SW480 (cell line): ENCODE data around the gene CTDSP2.
"Not testable (repeated sequence)": the region's sequence is repeated elsewhere in the genome, so short reads cannot be mapped to it uniquely, and the experiment has no call there.

ENCODE experiments used
- DNase-seq: peaks from one replicate; pipeline ENCODE4 v3.0.0-alpha.2; 2016; ENCODE audit warnings: low spot score

The CTDSP2 gene

GRCh38 chr12:57846577-57847319, at the start of gene CTDSP2:
TSS of gene CTDSP2 (minus strand) at chr12:57846729. CDS start at chr12:57846435, 294 bp downstream.
- DNase-seq, result peak; percentile 96

DNA sequence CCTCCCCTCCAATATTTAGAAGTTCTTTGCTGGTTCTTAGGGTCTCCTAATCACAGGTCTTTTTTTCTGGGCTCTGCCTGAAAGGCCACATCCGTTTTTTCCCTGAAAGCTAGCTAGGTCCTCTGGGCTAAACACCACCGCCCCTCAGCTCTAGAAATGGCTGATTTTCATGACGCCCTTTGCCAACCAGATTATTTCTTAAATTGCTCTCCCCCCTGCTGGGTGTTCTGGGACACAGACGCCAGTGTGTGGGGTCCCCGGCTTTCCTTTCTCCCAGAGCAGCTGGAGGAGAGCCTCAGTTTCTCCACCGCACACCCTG, 49.5 kb upstream of the CTDSP2 start:
- no peak for DNase-seq

DNA sequence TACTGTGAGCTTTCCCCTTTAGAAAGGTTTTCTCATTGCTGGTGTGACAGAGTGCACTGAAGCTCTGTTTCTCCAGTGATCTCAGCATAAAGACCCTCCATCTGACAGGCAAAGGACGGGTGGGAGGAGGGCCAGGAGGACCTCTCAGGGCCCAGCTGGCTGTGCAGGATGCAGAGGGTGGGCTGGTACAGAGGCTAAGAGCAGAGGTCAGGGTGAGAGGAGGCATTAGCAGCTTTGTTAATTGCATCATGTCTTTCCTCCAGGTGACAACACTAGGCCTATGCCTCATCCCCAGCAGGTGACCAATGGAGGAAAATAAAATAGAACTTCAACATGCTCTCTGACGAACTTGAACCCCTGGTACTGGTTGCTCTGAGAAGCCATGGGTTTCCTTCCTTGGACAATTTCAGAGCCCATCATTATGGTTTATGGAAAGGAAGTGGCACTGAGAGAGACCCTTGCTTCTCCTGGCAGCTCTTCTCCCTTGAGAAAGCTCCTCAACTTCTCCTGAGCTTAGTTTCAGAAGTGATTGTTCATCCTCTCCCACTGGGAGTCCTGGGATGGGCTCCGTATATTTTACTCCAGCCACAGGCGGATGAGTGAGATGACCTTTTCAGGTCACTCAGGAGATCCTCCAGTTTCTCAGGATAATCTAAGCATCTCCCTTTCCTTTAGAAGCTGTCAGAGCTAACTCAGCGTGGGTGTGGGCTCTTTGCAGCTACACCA, 49.0 kb upstream of the CTDSP2 start:
- no peak for DNase-seq

- DNase-seq, result no peak
Observed at GRCh38 chr12:57894399-57895292, 48.1 kb upstream of the CTDSP2 start.

DNA sequence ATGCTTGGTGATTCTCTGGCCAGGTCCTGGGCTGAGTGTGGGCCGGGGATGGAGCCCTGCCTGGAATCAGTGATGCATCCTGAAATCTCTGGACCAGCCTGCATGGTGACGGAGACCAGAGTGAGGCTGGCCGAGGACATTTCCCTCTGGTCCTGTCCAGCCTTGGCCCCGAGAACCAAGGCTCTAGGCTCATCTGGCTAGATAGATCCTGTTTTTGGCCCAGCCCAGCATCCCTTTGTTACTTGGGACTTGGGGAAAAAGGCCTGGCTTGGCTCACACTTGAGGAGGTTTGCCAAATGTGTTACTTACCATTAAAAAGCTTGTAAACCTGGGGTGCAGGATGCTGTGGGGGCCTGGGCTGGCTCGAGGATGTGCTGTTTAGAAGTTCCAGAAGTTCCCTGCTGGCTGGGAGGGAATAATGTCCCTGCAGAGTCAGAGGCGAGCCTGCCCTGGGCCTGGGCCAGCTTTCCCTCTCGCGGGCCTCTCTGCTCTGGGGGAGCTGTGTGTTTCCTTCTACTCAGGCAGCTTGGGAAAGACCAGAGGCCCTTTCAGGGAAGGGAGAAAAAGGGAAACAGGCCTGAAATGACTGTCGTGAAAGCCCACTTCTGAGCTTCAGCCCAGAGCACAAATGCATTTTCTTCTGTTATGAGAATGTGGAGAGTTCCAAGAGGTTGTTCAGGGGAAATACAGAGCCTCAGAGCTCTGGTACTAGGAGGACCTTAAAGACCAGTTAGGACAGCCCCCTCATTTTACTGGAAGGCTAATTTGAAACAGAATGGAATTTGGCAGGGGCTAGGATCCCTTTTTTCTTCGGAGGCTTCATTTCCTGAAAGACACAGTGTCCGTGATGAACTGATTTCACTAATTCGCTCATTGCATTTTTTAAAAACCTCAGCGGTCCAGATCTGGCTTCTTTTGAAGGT, 47.2 kb upstream of the CTDSP2 start:
- DNase-seq, result peak; percentile 13

- DNase-seq, result no peak
Observed at GRCh38 chr12:57892232-57892972, 45.9 kb upstream of the CTDSP2 start.

DNA sequence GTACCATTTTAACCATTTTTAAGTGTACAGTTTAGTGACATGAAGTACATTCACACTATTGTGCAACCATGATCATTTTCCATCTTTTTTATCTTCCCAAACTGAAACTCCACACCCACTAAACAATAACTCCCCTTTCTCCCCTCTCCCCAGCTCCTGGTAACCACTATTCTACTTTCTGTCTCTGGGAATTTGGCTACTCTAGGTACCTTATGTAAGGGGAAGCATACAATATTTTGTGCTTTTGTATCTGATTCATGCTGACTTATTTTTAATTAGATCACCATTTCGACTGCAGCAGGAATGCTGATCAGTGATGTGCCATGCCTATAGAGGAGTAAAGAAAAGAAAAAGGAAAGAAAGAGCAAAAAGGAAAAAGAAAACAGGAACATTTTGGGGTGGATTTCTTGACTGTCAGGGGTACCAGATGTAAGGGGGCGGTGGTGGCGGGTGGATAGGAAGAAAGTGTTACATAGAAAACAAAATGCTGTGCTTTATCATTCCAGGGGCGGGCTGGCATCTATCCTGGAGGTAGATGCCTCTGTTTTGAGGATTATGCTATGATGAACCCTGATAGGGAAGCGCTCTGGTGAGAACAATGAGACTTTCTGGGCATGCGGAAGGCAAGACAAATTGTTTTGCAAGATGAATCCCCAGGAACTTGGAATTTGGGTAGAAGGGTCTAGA, 45.2 kb upstream of the CTDSP2 start:
- DNase-seq, result no peak

- no peak for DNase-seq
Observed at GRCh38 chr12:57890191-57891115, 43.9 kb upstream of the CTDSP2 start.

DNA sequence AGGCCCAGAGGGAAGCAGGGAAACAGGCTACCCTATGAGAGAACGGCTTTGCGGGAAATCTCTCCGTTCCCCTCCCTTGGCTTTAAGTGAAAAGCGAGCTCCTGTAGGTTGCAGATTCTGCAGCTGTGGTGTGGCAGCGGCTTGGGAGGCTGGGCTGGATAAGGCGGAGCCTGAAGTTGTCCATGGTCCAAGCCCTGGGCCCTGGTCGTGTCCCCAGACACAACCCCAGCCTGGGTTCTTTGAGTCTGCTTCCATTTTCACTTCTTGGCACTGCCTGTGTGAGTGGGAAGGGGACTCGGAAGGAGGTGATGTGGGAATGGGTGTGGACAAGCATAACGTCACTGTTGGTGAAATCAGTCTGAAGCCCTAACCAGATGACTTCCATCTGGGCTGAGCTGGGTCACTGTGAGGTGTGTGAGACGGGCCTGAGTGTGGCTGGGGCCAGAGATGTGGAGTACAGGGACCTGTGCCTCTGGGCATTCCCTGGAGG, 43.0 kb upstream of the CTDSP2 start:
- no peak for DNase-seq

- DNase-seq, result peak; percentile 89
Observed at GRCh38 chr12:57888409-57889157, 42.1 kb upstream of the CTDSP2 start.

- peak; percentile 34 for DNase-seq
Observed at GRCh38 chr12:57887631-57888408, 41.3 kb upstream of the CTDSP2 start.

- DNase-seq, result not testable (repeated sequence)
Observed at GRCh38 chr12:57886964-57887363, 40.4 kb upstream of the CTDSP2 start.

DNA sequence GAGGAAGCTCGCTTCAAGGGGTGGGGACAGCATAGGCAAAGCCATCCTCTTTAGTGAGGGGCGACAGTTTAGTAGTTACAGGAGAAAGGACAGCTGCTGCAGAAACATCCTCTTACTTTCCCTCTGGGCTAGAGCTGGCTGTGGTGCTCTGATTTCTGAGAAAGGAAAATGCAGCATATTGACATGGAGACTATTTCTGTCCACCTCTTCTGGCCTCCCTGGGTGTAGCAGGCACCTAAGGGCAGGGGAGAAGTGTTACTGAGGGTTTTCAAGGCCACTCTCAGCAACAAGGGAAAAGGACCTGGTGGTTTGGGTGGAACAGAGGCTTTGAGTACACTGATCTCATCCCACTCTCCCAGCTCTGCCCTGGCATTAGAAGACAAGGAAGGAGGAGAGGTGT, 40.0 kb upstream of the CTDSP2 start:
- peak; percentile 13 for DNase-seq

- DNase-seq, result no peak
Observed at GRCh38 chr12:57885207-57885606, 38.7 kb upstream of the CTDSP2 start.

DNA sequence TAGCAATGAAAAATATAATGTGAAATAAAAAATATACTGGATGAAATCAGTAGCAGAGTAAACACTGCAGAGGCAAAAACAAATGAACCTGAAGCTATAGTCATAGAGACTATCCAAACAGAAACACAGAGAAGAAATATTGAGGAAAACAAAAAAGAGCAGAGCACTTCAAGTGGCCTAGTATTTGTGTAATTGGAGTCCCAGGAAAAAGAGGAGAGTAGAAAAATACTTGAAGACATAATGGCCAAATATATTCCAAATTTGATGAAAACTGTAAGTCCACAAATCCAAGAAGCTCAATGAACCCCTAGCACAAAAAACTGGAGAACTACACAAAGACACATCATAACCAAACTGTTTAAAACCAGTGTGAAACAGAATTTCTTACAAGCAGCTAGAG, 37.2 kb upstream of the CTDSP2 start:
- no peak for DNase-seq

GRCh38 chr12:57883057-57883456, 36.5 kb upstream of the CTDSP2 start:
- DNase-seq, result no peak

GRCh38 chr12:57882575-57882974, 36.0 kb upstream of the CTDSP2 start:
- DNase-seq, result no peak
